Breast epithelium (tissue), 3 donors: Measurements from ENCODE around the gene EDDM13.

Experiments used
- POLR2AphosphoS5 ChIP-seq, 3 donors: sonication (generic); formaldehyde crosslinking; IDR thresholded peaks; one replicate each; pipeline ENCODE4 v1.6.1; 2017; ENCODE audit warnings: antibody characterized with exemption in 3 of 3
- TF ChIP-seq, protein P1 (sequence below), 3 donors: fragments of 450-650 bp; IDR thresholded peaks; one replicate each; pipeline ENCODE4 v1.5.1; 2016 to 2017; ENCODE audit warnings: antibody characterized with exemption in 3 of 3, mild to moderate bottlenecking in 3 of 3, moderate library complexity in 3 of 3

DNA sequence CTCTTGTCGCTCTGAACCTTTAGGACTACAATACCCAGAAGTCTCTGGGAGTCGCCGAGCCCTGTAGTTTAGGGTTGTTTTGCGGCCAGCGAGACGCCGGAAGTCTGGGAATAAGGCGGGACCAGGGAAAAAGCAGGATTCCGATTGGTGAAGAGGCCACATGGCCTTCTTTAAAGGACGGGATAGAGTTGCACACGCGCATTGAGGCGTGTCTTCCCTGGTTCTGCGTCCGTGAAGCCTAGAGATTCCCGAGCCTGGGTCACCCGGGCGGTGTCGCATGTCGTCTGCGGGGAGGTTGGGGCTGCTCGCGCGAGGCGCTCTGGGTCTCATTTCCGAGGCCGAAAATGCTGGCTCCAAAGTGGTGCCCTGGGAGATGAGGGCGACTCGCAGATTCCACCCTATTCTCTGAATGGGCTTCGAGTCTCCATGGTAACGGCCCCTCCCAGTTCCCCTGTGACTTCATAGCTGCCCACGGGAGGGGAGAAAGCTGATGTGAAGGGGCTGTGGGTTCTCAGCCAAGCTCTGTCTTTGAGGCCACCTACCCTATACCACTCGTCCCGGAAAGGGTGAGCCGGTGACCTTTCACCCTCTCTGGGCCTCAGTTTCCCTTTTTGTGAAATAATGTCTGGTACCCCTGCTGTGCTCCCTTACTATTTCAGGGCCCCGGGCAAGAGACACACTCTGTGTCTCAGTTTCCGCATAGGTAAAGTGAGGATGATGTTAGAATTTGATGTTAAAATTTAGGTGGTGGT, 42.7 kb downstream of the EDDM13 start:
- TF ChIP-seq, protein P1, sequence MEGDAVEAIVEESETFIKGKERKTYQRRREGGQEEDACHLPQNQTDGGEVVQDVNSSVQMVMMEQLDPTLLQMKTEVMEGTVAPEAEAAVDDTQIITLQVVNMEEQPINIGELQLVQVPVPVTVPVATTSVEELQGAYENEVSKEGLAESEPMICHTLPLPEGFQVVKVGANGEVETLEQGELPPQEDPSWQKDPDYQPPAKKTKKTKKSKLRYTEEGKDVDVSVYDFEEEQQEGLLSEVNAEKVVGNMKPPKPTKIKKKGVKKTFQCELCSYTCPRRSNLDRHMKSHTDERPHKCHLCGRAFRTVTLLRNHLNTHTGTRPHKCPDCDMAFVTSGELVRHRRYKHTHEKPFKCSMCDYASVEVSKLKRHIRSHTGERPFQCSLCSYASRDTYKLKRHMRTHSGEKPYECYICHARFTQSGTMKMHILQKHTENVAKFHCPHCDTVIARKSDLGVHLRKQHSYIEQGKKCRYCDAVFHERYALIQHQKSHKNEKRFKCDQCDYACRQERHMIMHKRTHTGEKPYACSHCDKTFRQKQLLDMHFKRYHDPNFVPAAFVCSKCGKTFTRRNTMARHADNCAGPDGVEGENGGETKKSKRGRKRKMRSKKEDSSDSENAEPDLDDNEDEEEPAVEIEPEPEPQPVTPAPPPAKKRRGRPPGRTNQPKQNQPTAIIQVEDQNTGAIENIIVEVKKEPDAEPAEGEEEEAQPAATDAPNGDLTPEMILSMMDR (IDR thresholded peaks at IDR 0.05): no peak
- peak in 2 of 3 donors; percentile 13 to 27 for TF ChIP-seq POLR2AphosphoS5 (IDR thresholded peaks at IDR 0.05)
